ENCODE results near the gene VTI1A. TPM values are rescaled to one million over a fixed set of nuclear protein-coding genes. Genes with fewer than 3 reads are reported as not detected.

The VTI1A gene
- total RNA-seq, 1 experiment from 2014 or later: 44.4 TPM

- intact Hi-C loops (cut with micrococcal nuclease): no loop called here
- H3K4me1 Mint-ChIP-seq (ENCODE audit: insufficient read depth, unreplicated experiment): peaks cover 28% of the 10 kb centered on the region
- H3K27me3 Mint-ChIP-seq (ENCODE audit: insufficient read depth, unreplicated experiment): no peaks in the 10 kb centered on the region
- no peak overlapping the region for H3K27ac Mint-ChIP-seq (ENCODE audit: low read depth, unreplicated experiment)
- no peaks in the 10 kb centered on the region for H3K9me3 Mint-ChIP-seq (ENCODE audit: unreplicated experiment)
- TF ChIP-seq CTCF (IDR thresholded peaks at IDR 0.05; ENCODE audit: unreplicated experiment): no peak
- no peak for DNase-seq (ENCODE audit: unreplicated experiment)
- BruUV-seq (replicated peaks): no TSS peak
- no peaks in the 10 kb centered on the region for H3K36me3 Mint-ChIP-seq (ENCODE audit: insufficient read depth, unreplicated experiment)
- H3K4me3 Mint-ChIP-seq (ENCODE audit: unreplicated experiment): no peak overlapping the region
- ChIA-PET CTCF (interaction anchor here (0.7 kb wide), 1 partner anchor 926 kb away, joined by 3 read pairs; no protein-coding TSS in a partner anchor), POLR2A (no interaction called here)
Observed at GRCh38 chr10:112637901-112638300, 190.9 kb downstream of the VTI1A start.

- Mint-ChIP-seq H3K4me3 (ENCODE audit: unreplicated experiment) (no peak overlapping the region), H3K27me3 (ENCODE audit: insufficient read depth, unreplicated experiment) (no peaks in the 10 kb centered on the region), H3K4me1 (ENCODE audit: insufficient read depth, unreplicated experiment) (peaks cover 21% of the 10 kb centered on the region), H3K9me3 (ENCODE audit: unreplicated experiment) (no peaks in the 10 kb centered on the region), H3K27ac (ENCODE audit: low read depth, unreplicated experiment) (no peak overlapping the region), H3K36me3 (ENCODE audit: insufficient read depth, unreplicated experiment) (no peaks in the 10 kb centered on the region)
- TF ChIP-seq CTCF (IDR thresholded peaks at IDR 0.05; ENCODE audit: unreplicated experiment): no peak
- POLR2A ChIA-PET: interaction anchor here (0.9 to 1.3 kb wide), 5 partner anchors 11 to 311 kb away, joined by 3 to 8 read pairs (median 4); no protein-coding TSS in a partner anchor
- DNase-seq (ENCODE audit: unreplicated experiment): no peak
- intact Hi-C loops (cut with micrococcal nuclease): no loop called here
- CTCF ChIA-PET: interaction anchor here (1.7 kb wide), 1 partner anchor 19 kb away, joined by 4 read pairs; no protein-coding TSS in a partner anchor
- no TSS peak for BruUV-seq (replicated peaks)
Observed at GRCh38 chr10:112639298-112639697, 192.3 kb downstream of the VTI1A start.

GRCh38 chr10:112640638-112641037 is 193.6 kb downstream of the VTI1A start:
- DNase-seq (ENCODE audit: unreplicated experiment): no peak
- H3K27me3 Mint-ChIP-seq (ENCODE audit: insufficient read depth, unreplicated experiment): no peaks in the 10 kb centered on the region
- intact Hi-C loops (cut with micrococcal nuclease): no loop called here
- no peak overlapping the region for H3K4me3 Mint-ChIP-seq (ENCODE audit: unreplicated experiment)
- TF ChIP-seq CTCF (IDR thresholded peaks at IDR 0.05; ENCODE audit: unreplicated experiment): no peak
- H3K27ac Mint-ChIP-seq (ENCODE audit: low read depth, unreplicated experiment): no peak overlapping the region
- ChIA-PET CTCF (interaction anchor here (1.7 kb wide), 1 partner anchor 18 kb away, joined by 4 read pairs; no protein-coding TSS in a partner anchor), POLR2A (interaction anchor here (0.6 to 0.7 kb wide), 2 partner anchors 840 to 1041 kb away, joined by 3 read pairs; no protein-coding TSS in a partner anchor)
- H3K4me1 Mint-ChIP-seq (ENCODE audit: insufficient read depth, unreplicated experiment): peaks cover 7% of the 10 kb centered on the region
- BruUV-seq (replicated peaks): no TSS peak
- H3K9me3 Mint-ChIP-seq (ENCODE audit: unreplicated experiment): no peaks in the 10 kb centered on the region
- H3K36me3 Mint-ChIP-seq (ENCODE audit: insufficient read depth, unreplicated experiment): no peaks in the 10 kb centered on the region

- Mint-ChIP-seq H3K27me3 (ENCODE audit: insufficient read depth, unreplicated experiment) (no peaks in the 10 kb centered on the region), H3K4me1 (ENCODE audit: insufficient read depth, unreplicated experiment) (peaks cover 7% of the 10 kb centered on the region), H3K27ac (ENCODE audit: low read depth, unreplicated experiment) (no peak overlapping the region), H3K36me3 (ENCODE audit: insufficient read depth, unreplicated experiment) (no peaks in the 10 kb centered on the region), H3K9me3 (ENCODE audit: unreplicated experiment) (no peaks in the 10 kb centered on the region), H3K4me3 (ENCODE audit: unreplicated experiment) (no peak overlapping the region)
- intact Hi-C loops (cut with micrococcal nuclease): no loop called here
- BruUV-seq (replicated peaks): no TSS peak
- ChIA-PET CTCF (no interaction called here), POLR2A (interaction anchor here (0.7 to 1.3 kb wide), 2 partner anchors 12 to 58 kb away, joined by 3 to 4 read pairs; no protein-coding TSS in a partner anchor)
- peak; percentile 58 for DNase-seq (ENCODE audit: unreplicated experiment)
- no peak for TF ChIP-seq CTCF (IDR thresholded peaks at IDR 0.05; ENCODE audit: unreplicated experiment)
Observed at GRCh38 chr10:112643600-112644264, 196.7 kb downstream of the VTI1A start.

Data from MCF 10A (cell line).